Suprapubic skin (tissue), 4 donors: ENCODE measurements around the gene RMC1. TPM values are rescaled to one million over a fixed set of nuclear protein-coding genes. Genes with fewer than 3 reads are reported as not detected.
"Not testable (repeated sequence)": the region's sequence is repeated elsewhere in the genome, so short reads cannot be mapped to it uniquely, and the experiment has no call there.

ENCODE experiments used
- DNase-seq, 2 donors: peaks; one replicate each; pipeline ENCODE4 v3.0.0-alpha.2; 2019; ENCODE audit warnings: low spot score in 2 of 2
- H3K27ac ChIP-seq: fragments of 200-600 bp; sonication (generic); one replicate; pipeline ENCODE4 v1.5.1; 2019
- H3K27me3 ChIP-seq: fragments of 200-600 bp; sonication (generic); one replicate; pipeline ENCODE4 v1.5.1; 2019
- H3K36me3 ChIP-seq: fragments of 200-600 bp; sonication (generic); one replicate; pipeline ENCODE4 v1.5.1; 2019
- H3K4me1 ChIP-seq: fragments of 200-600 bp; sonication (generic); one replicate; pipeline ENCODE4 v1.5.1; 2019
- H3K4me3 ChIP-seq: fragments of 200-600 bp; sonication (generic); one replicate; pipeline ENCODE4 v1.5.1; 2019; ENCODE audit warnings: mild to moderate bottlenecking
- H3K9me3 ChIP-seq: fragments of 200-600 bp; sonication (generic); one replicate; pipeline ENCODE4 v1.5.1; 2019
- EP300 ChIP-seq: sonication (generic); formaldehyde crosslinking; IDR thresholded peaks from one replicate; pipeline ENCODE4 v1.6.1; 2017; ENCODE audit warnings: antibody characterized with exemption
- POLR2A ChIP-seq, 2 donors: fragments of 450-650 bp; IDR thresholded peaks; one replicate each; pipeline ENCODE4 v1.6.1; 2017; ENCODE audit warnings: antibody characterized with exemption in 2 of 2, mild to moderate bottlenecking in 2 of 2, moderate library complexity in 2 of 2
- POLR2AphosphoS5 ChIP-seq, 3 donors: sonication (generic); formaldehyde crosslinking; IDR thresholded peaks; one replicate each; pipeline ENCODE4 v1.6.1; 2017; ENCODE audit warnings: antibody characterized with exemption in 3 of 3
- whole genome bisulfite sequencing: methylation state at CpG from one replicate; pipeline ENCODE4 v1.1.5; 2018; 5-methylcytosine and 5-hydroxymethylcytosine counted together
- total RNA-seq, 4 donors: library from RNA; depleted of rRNA; stranded (reverse); fragments of >200 nt; gene quantifications; one replicate each; pipeline ENCODE4 v1.1.0, GENCODE V29; 2016
- TF ChIP-seq, protein P1 (sequence below), 2 donors: fragments of 200-600 bp in 1 of 2; fragments of 450-650 bp in 1 of 2; sonication (generic) in 1 of 2; IDR thresholded peaks; one replicate each; pipeline ENCODE4 v1.5.1; 2016 to 2019; ENCODE audit warnings: antibody characterized with exemption in 2 of 2, mild to moderate bottlenecking in 1 of 2, moderate library complexity in 1 of 2

RMC1 gene
- total RNA-seq, 4 donors from 2014 or later: 18.7 to 26.4 (median 23.0) TPM

DNA sequence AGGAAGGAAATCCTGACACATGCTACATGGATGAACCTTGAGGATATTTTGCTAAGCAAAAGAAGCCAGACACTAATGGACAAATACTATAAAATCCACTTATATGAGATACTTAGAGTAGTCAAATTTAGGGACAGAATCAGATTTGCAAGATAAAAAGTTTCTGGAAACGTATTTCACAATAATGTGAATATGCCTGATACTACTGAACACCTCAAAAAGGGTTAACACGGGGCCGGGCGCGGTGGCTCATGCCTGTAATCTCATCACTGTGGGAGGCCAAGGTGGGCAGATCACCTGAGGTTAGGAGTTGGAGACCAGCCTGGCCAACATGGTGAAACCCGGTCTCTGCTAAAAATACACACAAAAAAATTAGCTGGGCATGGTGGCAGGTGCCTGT lies 1.7 kb upstream of the RMC1 start:
- no peaks in the 10 kb centered on the region for H3K27me3 ChIP-seq
- DNase-seq: no peak
- H3K36me3 ChIP-seq: no peaks in the 10 kb centered on the region
- no peak overlapping the region for H3K4me3 ChIP-seq
- H3K27ac ChIP-seq: no peak overlapping the region
- 92% methylated on average over 6 of the region's 6 CpGs for WGBS
- H3K4me1 ChIP-seq: peaks cover 29% of the 10 kb centered on the region
- H3K9me3 ChIP-seq: no peaks in the 10 kb centered on the region
- TF ChIP-seq POLR2A (IDR thresholded peaks at IDR 0.05) (no peak), EP300 (no peak), POLR2AphosphoS5 (IDR thresholded peaks at IDR 0.05) (no peak)
- TF ChIP-seq, protein P1, sequence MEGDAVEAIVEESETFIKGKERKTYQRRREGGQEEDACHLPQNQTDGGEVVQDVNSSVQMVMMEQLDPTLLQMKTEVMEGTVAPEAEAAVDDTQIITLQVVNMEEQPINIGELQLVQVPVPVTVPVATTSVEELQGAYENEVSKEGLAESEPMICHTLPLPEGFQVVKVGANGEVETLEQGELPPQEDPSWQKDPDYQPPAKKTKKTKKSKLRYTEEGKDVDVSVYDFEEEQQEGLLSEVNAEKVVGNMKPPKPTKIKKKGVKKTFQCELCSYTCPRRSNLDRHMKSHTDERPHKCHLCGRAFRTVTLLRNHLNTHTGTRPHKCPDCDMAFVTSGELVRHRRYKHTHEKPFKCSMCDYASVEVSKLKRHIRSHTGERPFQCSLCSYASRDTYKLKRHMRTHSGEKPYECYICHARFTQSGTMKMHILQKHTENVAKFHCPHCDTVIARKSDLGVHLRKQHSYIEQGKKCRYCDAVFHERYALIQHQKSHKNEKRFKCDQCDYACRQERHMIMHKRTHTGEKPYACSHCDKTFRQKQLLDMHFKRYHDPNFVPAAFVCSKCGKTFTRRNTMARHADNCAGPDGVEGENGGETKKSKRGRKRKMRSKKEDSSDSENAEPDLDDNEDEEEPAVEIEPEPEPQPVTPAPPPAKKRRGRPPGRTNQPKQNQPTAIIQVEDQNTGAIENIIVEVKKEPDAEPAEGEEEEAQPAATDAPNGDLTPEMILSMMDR (IDR thresholded peaks at IDR 0.05): no peak

DNA sequence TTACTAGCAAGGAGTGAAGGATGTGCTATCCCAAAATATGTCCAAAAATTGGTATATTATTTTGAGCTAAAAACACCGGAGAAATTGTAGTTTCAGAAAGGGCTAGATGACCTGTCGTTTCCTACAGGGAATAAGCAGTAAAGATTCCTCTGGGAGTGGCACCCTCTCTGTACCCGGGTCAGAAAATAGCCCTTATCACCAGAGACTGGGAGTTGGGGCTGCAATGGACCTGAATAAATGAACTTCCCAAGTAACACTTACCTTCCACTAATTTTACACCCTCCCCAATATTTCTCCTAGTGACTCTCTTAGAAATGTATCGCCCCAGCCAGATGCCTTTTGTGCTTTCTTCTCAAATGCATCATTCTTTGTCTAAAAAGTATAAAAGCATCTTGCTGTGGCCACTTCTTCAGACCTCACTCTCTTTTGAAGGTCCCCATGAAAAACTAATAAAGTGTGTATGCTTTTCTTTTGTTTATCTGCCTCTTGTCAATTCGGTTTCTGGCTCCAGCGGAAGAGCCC lies 734 bp upstream of the RMC1 start:
- peaks cover 29% of the 10 kb centered on the region for H3K4me1 ChIP-seq
- peak overlapping the region; percentile 74 for H3K4me3 ChIP-seq
- H3K27ac ChIP-seq: peak overlapping the region; percentile 88
- peaks cover 3% of the 10 kb centered on the region for H3K36me3 ChIP-seq
- no peak for DNase-seq
- H3K9me3 ChIP-seq: no peaks in the 10 kb centered on the region
- TF ChIP-seq EP300: no peak
- TF ChIP-seq POLR2A (IDR thresholded peaks at IDR 0.05): no peak
- TF ChIP-seq, protein P1 (IDR thresholded peaks at IDR 0.05): no peak
- TF ChIP-seq POLR2AphosphoS5 (IDR thresholded peaks at IDR 0.05): no peak
- 22% methylated on average over 6 of the region's 6 CpGs for WGBS
- H3K27me3 ChIP-seq: no peaks in the 10 kb centered on the region

DNA sequence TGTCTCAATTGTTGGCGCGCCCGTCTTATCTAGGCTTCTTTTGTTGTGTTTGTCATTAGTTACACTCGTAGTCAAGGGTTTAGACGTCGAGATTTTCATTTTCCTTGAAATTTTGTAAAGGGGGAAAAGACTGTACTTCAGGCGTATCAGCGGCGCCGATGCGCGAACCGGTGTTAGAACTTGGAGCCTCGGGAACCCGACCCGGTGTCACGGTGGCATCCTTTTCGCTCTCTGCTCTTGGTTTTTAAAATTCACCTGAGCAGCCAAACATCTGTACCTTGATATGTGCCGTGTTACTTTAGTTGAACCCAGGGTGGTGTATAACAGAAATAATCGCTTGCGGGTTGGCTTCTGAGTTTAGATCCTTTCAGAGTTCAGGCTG lies 643 bp downstream of the RMC1 start:
- no peaks in the 10 kb centered on the region for H3K9me3 ChIP-seq
- H3K4me1 ChIP-seq: peaks cover 29% of the 10 kb centered on the region
- H3K36me3 ChIP-seq: peaks cover 16% of the 10 kb centered on the region
- peak overlapping the region; percentile 88 for H3K27ac ChIP-seq
- DNase-seq: no peak
- WGBS: 2% methylated on average over 21 of the region's 21 CpGs
- H3K27me3 ChIP-seq: no peaks in the 10 kb centered on the region
- TF ChIP-seq, protein P1 (IDR thresholded peaks at IDR 0.05): no peak
- no peak for TF ChIP-seq POLR2AphosphoS5 (IDR thresholded peaks at IDR 0.05)
- no peak for TF ChIP-seq EP300
- no peak for TF ChIP-seq POLR2A (IDR thresholded peaks at IDR 0.05)
- H3K4me3 ChIP-seq: peak overlapping the region; percentile 74

DNA sequence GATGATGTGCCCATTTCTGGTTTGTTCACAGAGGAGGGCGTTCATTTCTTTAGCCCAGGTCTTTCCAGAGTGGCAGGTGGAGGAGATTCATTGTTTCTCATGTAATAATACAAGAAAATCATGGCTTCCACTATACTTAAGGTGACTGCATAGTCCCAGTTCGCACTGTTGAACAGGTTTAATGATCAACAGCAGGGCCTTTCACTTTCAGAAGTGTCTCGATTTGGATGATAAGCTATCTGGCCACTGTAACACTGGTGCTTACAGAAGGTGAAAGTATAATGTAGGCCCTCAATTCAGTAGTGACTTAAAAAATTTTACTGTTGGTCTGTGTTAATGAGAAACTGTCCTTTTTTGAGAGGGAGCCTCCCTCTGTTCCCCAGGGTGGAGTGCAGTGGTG lies 1.4 kb downstream of the RMC1 start:
- Histone ChIP-seq H3K36me3 (peaks cover 24% of the 10 kb centered on the region), H3K4me3 (peak overlapping the region; percentile 74), H3K27ac (no peak overlapping the region), H3K4me1 (peaks cover 29% of the 10 kb centered on the region), H3K9me3 (no peaks in the 10 kb centered on the region), H3K27me3 (no peaks in the 10 kb centered on the region)
- 65% methylated on average over 3 of the region's 3 CpGs for WGBS
- no peak for DNase-seq
- TF ChIP-seq POLR2A (IDR thresholded peaks at IDR 0.05) (no peak), EP300 (no peak)
- TF ChIP-seq, protein P1 (IDR thresholded peaks at IDR 0.05): no peak

DNA sequence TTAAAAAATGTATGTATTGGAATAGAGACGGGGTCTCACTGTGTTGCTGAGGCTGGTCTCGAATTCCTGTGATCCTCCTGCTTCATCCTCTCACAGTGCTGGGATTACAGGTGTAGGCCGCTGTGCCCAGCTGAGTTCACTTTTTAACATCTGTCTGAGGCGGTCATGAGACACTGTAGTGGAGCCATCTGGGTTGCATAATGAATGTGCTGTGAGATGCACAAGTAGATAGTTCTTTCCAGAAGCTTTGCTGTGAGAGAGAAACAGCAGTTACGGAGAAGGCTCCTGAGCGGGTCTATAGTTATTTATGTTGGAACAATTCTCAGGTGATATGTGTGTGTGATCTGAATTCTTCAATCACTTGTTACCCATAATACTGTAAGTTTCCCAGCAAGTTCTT lies 3.1 kb downstream of the RMC1 start:
- no peak for DNase-seq
- peaks cover 29% of the 10 kb centered on the region for H3K4me1 ChIP-seq
- no peak overlapping the region for H3K4me3 ChIP-seq
- TF ChIP-seq POLR2A (IDR thresholded peaks at IDR 0.05): no peak
- TF ChIP-seq, protein P1 (IDR thresholded peaks at IDR 0.05): no peak
- 76% methylated on average over 6 of the region's 6 CpGs for WGBS
- no peaks in the 10 kb centered on the region for H3K9me3 ChIP-seq
- H3K36me3 ChIP-seq: peaks cover 40% of the 10 kb centered on the region
- H3K27me3 ChIP-seq: no peaks in the 10 kb centered on the region
- no peak overlapping the region for H3K27ac ChIP-seq

DNA sequence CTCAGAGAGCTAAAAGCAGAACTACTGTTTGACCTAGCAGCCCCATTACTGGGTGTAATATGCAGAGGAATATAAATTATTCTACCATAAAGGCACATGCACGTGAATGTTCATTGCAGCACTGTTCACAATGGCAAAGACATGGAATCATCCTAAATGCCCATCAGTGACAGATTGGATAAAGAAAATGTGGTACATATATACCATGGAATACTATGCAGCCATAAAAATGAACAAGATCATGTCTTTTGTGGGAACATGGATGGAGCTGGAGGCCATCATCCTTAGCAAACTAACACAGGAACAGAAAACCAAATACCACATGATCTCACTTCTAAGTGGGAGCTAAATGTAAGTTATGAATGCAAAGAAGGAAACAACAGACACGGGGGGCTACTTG lies 7.6 kb downstream of the RMC1 start:
- not testable (repeated sequence) for H3K9me3 ChIP-seq, DNase-seq, H3K27me3 ChIP-seq, H3K27ac ChIP-seq, H3K4me3 ChIP-seq, H3K4me1 ChIP-seq
- peaks cover 55% of the 10 kb centered on the region for H3K36me3 ChIP-seq
- WGBS: 92% methylated on average over 2 of the region's 2 CpGs

DNA sequence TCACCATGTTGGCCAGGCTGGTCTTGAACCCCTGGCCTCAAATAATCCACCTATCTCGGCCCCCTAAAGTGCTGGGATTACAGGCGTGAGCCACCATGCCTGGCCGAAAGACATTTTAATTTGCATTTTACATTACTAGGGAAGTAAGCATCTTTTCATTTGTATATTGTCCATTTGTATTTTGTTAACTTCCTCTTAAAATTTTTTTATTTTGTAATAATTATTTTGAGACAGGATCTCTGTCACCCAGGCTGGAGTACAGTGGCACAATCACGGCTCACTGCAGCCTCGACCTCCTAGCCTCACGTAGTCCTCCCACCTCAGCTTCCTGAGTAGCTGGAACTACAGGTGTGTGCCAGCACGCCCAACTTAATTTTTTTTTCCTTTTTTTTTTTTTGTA lies 8.9 kb downstream of the RMC1 start:
- not testable (repeated sequence) for H3K9me3 ChIP-seq, H3K27ac ChIP-seq, H3K4me1 ChIP-seq, H3K27me3 ChIP-seq, H3K4me3 ChIP-seq, DNase-seq
- peaks cover 63% of the 10 kb centered on the region for H3K36me3 ChIP-seq
- WGBS: 89% methylated on average over 7 of the region's 7 CpGs
